ENCODE measurements around the gene ACP6. TPM values are rescaled to one million over a fixed set of nuclear protein-coding genes. Genes with fewer than 3 reads are reported as not detected.
A peak's percentile ranks its signal among the peaks of the same experiment; 100 is the strongest.

The ACP6 gene
- total RNA-seq, 2 experiments from 2014 or later: 11.6 to 12.5 TPM

- no peaks in the 10 kb centered on the region for H3K9me3 Mint-ChIP-seq
- H3K4me3 Mint-ChIP-seq: peak overlapping the region; percentile 82
- no peaks in the 10 kb centered on the region for H3K27me3 Mint-ChIP-seq
- CTCF ChIA-PET: interaction anchor here (0.7 to 5.2 kb wide), 11 partner anchors 10 to 357 kb away, joined by 3 to 17 read pairs (median 3); partner anchors contain the start of genes BCL9 and CHD1L
- POLR2A ChIA-PET: interaction anchor here (1.0 to 3.3 kb wide), 4 partner anchors 9 to 59 kb away, joined by 3 to 24 read pairs (median 13); partner anchors contain the start of gene BCL9
- peaks cover 24% of the 10 kb centered on the region for H3K4me1 Mint-ChIP-seq (ENCODE audit: low read depth)
- peak overlapping the region; percentile 74 for H3K27ac Mint-ChIP-seq
- peaks cover under 1% of the 10 kb centered on the region for H3K36me3 Mint-ChIP-seq
- intact Hi-C loops (cut with micrococcal nuclease): loop anchor here (1.0 to 2.0 kb wide), 5 partner anchors 19 to 71 kb away; partner anchors contain the start of genes ACP6 and BCL9
- DNase-seq: peak; percentile 98
These were observed 70.8 kb downstream of the ACP6 start for GRCh38 chr1:147599362-147600118.

DNA sequence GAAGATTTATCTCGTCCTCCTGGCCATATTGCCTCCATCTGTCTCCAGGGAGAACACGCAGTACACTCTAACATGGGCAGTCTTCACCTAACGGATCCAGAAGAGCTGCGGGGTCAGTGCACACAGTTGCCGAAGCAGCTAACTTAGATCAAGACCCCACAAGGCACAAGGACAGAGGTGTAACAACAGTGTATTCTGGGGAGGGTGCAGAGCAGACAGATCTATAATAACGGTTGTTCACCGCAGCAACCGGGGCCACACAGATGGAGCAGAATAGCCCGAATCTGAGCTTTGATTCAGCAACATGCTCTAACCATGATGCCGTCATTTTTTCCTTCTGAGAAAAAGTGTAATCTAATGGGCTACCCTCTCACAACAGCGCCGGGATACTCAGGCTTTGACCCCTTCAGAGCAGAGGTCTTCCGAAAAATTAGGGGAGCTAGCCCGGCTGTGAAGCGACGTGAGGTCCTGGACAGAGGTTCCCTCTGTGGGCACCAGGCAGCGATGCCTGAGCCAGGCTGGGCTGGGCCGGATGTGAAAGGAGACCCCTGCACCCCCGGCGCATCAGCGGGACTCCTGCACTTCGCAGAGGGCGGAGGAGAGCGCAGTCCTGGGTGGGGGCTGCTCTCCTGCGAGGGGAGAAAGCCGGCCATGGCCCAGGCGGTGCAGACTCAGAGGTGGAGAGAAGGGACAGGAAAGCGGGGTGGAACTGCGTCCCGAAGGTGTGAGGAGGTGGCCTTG is 71.5 kb downstream of the ACP6 start:
- peak; percentile 43 for DNase-seq
- Mint-ChIP-seq H3K9me3 (no peaks in the 10 kb centered on the region), H3K4me3 (peak overlapping the region; percentile 82), H3K27ac (peak overlapping the region; percentile 74), H3K36me3 (no peaks in the 10 kb centered on the region), H3K27me3 (no peaks in the 10 kb centered on the region), H3K4me1 (ENCODE audit: low read depth) (peaks cover 22% of the 10 kb centered on the region)
- intact Hi-C loops (cut with micrococcal nuclease): loop anchor here (1.0 kb wide), 3 partner anchors 53 to 72 kb away; partner anchors contain the start of genes ACP6 and BCL9
- CTCF ChIA-PET: interaction anchor here (0.8 to 5.2 kb wide), 12 partner anchors 9 to 356 kb away, joined by 3 to 17 read pairs (median 3); partner anchors contain the start of genes BCL9 and CHD1L
- POLR2A ChIA-PET: interaction anchor here (1.0 to 3.3 kb wide), 4 partner anchors 8 to 58 kb away, joined by 3 to 24 read pairs (median 13); partner anchors contain the start of gene BCL9

DNA sequence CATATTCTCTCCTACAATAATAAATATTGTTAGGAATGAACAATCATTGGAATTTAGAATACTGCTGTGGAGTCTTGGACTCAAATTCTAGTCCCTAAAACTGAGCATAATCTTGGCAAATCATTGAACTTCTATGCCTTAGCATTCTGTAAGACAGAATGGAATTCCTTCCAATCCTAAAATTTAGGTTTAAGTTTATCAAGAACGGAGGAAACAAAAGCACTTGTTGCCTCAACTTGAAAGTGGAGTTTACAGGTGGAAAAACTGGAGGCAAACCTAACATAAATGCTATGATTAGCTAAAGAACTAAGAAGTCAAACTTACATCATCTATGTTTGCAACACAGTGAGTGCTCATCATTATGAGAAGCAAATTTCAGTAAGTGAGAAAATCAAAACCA is 73.3 kb downstream of the ACP6 start:
- Mint-ChIP-seq H3K4me3 (no peak overlapping the region), H3K9me3 (no peaks in the 10 kb centered on the region), H3K27me3 (no peaks in the 10 kb centered on the region), H3K27ac (no peak overlapping the region), H3K4me1 (ENCODE audit: low read depth) (peaks cover 18% of the 10 kb centered on the region), H3K36me3 (no peaks in the 10 kb centered on the region)
- ChIA-PET POLR2A (no interaction called here), CTCF (interaction anchor here (0.8 to 5.2 kb wide), 3 partner anchors 30 to 103 kb away, joined by 3 to 17 read pairs (median 4); partner anchors contain the start of gene BCL9)
- no peak for DNase-seq
- intact Hi-C loops (cut with micrococcal nuclease): no loop called here

Other genes with a start within 250 kb of the ACP6 start
- gene BCL9, start 129.0 kb downstream of the ACP6 start, total RNA-seq: 10 to 100 TPM; 28.0 to 29.4 TPM
- not detected for gene GJA5, start 90.1 kb upstream of the ACP6 start, total RNA-seq
- gene GJA8, start 232.3 kb upstream of the ACP6 start, total RNA-seq: not detected